OCI-M2 (cell line): ENCODE measurements around the gene ADRA1B.

Source experiments
- DNase-seq: peaks from one replicate; lab custom pipeline; 2025; ENCODE audit not compliant: unreplicated experiment; lab: John Stamatoyannopoulos, UW

ADRA1B gene

GRCh38 chr5:159923008-159923407 is 6.7 kb downstream of the ADRA1B start:
- no peak for DNase-seq

- no peak for DNase-seq
Observed at GRCh38 chr5:159928122-159928909, 12.0 kb downstream of the ADRA1B start.

DNA sequence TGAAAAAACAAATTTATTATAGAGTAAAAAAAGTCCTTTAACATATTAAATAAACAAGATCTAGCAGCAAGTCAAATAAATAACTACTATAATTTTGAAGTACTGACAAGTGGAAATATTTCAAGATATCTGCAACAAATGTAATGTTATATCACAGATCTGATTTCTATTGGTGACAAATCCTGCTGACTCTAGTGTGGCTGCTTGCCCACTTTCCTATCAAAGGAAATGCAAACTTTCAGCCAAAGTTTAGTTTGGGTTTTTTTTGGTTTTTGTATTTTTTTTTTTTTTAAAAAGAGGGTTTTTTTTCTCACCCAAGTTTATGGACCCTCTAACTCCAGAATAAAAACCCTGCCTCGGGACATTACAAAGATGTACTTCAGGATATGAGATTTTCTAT is 12.9 kb downstream of the ADRA1B start:
- no peak for DNase-seq

DNA sequence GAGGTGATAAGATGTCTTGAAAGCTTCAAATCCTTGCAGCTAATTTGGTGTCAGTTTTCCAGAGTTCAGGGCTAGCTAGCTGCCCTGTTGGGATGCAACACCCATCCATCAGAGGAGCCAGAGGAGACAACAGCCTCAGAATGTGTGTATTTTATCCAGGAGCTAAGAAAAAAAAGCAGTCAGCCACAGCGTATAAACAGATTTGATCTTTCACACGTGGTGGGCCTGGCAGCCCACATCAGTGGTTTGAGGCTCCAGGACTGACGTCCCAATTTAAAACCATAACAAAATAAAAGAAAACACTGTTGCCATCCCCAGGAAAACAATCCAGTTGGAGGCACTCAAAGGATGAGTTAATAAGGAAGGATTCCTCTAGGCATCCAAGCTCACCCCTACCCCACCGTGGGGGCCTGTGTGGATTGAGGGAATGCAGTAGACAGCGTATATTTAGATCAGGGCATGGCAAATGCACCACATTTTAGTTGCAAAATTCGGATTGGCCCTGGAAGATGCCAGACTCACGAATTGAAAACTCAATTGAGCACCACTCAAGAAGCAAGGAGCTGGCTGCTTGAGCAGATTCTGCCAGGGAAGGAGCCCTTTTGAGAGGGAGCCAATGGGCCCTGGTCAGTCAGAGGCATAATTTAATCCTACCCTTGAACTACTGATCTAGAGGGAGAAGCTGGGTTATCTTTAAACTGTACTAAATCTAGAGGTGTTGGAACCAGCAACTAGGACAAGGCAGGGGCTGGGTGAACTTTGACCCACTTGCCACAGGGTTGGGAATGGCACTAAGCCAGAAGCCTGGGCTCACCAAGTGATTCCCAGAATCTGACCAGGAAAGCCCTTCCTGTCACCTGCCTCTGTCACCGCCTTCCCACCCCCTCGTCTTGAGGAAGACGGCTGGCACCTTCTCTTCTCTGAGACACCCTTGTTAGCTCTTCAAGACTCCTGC is 17.5 kb downstream of the ADRA1B start:
- DNase-seq, result no peak

GRCh38 chr5:159935946-159936345 is 19.7 kb downstream of the ADRA1B start:
- DNase-seq, result no peak

DNA sequence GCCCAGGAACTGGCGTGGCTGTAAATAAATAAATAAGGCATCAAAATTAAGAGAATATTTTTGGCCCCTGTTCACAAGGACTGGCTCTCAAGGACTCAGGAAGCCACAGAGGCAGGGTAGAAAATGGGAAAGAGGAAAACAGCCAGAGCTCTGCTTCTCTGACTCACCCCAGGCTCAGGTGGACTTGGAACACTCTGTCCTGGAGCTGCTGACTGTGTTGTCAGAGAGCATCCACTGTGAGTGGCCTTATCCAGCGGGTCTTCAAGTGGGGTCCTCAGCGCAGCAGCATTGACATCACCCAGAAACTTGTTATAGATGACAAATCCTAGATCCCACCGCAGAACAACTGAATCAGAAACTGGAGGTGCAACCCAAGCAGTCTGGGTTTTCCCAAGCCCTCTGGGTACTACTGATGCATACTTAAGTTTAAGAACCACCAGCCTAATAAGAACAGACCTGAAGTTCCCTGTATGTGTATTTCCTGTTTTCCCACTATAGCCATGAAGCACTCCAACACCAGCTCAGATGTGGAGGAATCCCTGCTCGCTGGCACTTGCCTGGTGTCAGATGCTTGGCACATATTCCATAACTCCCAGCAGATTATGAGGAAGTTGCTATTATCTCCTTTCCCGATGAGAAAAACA is 20.5 kb downstream of the ADRA1B start:
- no peak for DNase-seq

GRCh38 chr5:159937580-159937979 is 21.3 kb downstream of the ADRA1B start:
- DNase-seq, result no peak

DNA sequence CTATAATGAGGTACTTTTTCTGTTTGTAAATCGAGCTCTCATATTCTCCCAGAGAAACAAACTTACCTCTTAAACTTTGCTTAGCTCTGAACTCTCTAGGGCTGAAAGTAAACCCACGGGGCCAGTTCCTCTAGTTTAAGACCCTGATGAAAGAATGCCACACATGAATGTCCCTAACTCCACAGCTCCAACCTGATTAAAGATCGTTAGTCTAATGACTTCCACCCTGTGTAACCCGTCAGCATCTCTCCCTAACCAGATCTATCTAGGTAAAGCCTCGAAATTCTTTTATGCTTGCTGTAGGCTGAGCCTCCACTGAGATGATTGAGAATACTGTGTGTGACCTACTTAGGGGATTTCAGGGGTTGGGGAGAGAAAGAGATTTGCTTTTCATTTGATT is 27.0 kb downstream of the ADRA1B start:
- DNase-seq, result no peak

GRCh38 chr5:159944056-159944600 is 27.8 kb downstream of the ADRA1B start:
- no peak for DNase-seq

GRCh38 chr5:159945359-159945758 is 29.1 kb downstream of the ADRA1B start:
- DNase-seq, result no peak

GRCh38 chr5:159947708-159948358 is 31.6 kb downstream of the ADRA1B start:
- no peak for DNase-seq

DNA sequence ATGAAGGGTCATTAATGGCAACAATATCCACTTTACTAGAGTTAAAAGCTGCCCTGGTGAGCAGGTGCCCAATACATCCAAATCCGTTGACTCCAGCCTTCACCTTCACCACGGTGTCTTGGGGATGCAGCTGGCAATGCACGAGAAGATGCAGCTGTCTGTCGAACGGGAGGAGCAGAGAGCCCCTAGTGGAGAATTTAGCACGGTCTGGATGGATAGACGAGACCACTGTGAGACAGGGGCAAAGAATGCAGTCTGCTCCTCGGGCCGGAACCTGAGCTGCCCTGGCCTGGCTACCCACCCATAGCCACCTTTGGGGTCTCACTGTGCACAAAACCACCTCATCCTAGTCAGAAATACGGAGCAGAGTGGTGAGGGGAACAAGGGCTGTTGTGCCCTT is 35.1 kb downstream of the ADRA1B start:
- DNase-seq, result no peak

DNA sequence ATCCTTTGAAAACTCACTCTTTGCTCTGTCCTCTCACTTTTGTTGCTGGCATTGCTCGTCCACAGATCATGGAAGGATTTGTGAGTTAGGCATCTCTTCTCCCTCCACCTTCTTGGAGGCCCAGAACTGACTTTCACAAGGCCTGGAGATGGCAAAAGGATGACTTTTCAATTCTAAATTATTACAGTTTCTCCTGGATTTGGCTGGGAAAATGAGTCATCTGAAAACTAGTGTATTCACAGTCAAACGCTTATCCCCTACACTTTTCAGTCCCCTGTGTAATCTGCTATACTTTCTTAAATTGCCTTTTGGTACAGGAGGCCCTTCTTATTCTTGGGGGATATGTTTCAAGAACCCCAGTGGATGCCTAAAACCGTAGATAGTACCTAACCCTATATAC is 35.6 kb downstream of the ADRA1B start:
- no peak for DNase-seq

DNA sequence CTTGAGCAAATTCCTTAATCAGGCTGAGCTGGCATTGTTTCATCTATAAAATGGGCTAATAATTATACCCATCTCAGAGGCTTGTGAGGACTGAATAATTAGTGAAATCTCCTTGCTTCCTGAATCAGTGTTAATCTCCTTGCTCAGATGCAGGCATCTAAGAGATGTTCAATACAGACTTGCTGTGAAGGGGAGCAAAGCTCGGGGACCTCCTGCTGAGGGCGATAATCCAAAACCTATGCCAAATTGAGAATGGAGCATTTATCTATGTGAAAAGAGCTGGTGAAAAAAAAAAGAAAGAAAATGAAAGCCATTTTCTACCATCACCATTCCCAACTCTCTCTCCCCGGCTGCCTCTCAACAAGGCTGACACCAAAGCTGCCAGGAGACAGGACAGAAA is 37.3 kb downstream of the ADRA1B start:
- DNase-seq, result no peak

DNA sequence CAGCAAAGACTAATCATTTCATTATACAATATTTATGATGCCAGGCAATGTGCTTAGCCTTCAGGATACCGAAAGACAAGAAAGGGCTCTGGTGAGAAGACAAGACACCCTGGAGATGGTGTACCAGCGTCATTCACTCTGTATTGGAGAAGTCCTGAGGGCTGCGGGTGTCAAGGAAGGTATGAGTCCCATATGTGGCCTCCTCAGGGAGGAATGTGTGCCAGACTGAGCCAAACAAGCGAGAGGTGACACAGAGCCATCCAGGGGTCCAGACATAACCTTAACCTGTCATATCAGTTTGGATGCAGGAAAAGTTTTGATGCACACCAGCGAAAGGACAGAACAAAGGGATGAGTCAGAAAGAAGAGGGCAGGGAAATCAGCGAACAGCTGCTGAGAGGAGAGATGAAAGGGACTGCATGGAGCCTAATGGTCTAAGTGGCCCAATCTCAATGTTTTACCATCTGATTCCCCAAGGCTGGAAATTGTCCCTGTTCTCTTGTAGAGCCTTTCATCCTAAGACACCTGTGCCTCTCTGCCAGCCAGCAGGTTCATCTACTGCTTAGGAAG is 38.9 kb downstream of the ADRA1B start:
- DNase-seq, result no peak

DNA sequence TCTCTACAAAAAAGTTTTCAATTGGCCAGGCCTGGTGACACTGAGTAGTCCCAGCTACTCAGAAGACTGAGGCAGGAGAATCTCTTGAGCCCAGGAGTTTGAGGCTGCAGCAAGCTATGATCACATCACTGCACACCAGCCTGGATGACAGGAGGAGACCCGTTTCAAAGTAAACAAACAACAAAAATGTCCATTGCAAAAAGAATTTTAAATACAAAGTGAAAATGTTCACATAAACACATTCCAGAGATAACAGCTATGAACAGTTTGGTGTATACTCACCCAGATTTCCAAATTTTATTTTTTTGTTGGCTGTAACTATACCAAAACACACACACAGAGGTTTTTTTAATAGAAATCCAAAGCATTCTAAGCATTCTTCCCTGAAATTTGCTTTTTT is 39.8 kb downstream of the ADRA1B start:
- DNase-seq, result no peak

DNA sequence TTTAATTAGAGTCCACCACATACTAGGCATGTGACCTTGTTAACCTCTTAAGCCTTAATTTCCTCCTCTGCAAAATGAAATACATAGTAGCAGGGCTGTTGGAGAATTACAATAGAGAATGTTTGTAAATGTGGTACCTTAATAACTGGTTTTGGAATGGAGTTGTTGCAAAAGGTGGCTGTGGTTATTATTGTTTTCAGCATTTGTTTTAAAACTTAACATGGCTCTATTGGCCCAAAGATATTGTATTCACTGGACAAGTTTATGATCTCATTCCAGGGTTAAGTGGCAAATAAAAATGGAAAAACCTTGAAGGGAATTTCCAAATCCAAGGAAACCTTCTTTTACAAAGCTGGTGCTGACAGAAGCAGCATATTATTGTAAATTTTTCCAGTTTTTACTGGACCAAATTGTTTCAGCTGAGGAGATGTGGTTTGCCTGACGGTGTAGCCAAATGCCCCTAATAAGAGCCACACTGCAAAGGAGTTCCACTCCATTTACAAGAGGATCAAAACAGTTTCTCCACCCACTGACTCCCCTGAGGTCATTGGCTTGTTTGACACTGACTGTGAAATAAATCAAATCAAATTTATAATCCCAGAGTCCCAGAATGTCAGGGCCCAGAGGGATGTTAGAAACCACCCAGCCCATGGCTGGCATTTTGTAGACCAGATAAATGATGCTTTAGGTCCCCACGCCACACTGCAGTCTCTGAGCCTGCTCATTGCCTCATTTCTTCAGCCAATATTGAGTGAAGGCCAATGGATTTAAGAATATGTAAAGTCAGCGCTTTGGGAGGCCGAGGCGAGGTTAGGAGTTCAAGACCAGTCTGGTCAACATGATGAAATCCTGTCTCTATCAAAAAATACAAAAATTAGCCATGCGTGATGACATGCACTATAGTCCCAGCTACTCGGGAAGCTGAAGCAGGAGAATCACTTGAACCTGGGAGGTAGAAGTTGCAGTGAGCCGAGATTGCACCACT is 45.2 kb downstream of the ADRA1B start:
- no peak for DNase-seq

DNA sequence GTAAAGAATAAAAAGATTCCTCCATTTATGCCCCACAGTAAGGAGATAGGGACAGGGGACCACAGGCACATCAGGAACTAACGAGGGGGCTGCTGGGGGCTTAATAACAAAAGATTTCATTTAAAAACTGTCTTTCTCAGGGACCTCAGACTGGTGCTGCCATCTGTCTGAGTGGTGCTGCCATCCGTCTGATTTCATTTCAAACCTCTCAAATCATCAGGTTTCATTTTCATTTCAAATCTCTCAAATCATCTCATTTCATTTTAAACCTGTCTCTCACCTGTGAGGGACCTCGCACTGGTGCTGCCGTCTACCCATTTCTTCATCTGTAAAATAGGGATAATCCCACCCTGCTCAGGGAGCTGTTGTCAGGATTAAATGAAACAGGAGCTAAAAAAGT is 45.9 kb downstream of the ADRA1B start:
- no peak for DNase-seq

DNA sequence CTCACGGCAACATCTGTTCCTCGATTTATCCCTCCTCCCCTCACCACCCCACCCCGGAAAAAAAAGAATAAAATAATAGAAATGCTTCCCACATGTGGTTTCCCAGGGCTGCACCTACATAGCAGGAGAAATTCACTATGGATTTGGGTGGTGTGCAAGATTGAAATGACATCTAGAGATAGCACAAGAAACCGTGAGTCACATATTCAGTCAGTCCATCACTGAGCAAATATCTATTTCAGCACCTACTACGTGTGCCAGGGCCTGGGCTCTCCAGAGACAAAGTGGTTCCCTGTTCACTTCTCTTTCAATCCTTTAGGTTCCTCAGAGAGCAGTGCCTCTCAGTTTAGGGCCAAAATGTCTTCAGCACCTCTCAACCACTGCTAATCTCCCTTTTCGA is 47.7 kb downstream of the ADRA1B start:
- DNase-seq, result no peak
